ENCODE results near the gene CETP. TPM values are rescaled to one million over a fixed set of nuclear protein-coding genes. Genes with fewer than 3 reads are reported as not detected.

Gene CETP
- total and polyA plus RNA-seq, 2 of the 13 experiments (the other 11 are each of a cell fraction or from before 2014, with no cell fraction given) = 0.31 to 9.8 TPM

DNA sequence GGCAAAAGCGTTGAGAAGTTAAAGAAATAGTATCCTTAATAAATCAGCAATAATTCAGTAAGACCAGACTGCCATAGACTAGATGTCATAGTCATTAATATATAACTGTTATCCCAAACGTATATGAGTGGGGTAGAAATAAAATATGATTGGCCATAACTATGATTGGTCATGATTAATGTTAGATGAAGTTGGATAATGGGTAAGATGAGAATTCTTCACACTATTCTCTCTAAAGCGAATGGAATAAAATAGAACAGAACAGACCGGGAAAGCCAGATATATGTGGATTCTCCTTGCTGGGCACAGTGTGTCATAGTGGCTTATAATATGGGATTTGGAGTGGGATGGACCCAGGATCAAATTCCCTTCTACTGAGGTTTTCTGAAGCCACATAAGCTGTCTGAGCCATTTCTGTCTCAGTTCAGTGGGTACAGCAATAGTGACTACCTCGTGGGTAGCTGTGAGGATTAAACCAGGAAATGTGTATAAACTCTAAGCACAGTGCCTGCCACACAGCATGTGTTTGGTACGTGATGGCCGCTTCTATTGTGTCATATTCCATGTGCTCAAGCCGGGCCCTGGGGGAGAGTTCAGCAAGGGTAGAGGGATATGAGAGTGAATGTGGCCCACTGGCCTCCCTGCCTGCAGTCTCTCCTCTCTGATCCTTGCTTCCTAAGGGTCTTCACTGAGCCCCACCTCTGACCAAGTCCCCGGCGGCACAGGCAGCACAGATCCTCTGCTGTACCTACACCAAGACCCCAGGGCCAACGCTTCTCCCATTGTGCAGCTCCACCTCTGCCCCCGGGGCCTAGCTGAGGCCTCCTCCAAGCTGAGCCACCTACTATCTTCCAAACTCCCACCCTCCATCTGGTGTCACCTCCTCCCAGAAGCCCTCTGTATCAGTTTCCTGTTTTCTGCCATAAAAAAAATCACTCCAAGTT is 3.7 kb downstream of the CETP start (continued):
- TF ChIP-seq, protein P1, sequence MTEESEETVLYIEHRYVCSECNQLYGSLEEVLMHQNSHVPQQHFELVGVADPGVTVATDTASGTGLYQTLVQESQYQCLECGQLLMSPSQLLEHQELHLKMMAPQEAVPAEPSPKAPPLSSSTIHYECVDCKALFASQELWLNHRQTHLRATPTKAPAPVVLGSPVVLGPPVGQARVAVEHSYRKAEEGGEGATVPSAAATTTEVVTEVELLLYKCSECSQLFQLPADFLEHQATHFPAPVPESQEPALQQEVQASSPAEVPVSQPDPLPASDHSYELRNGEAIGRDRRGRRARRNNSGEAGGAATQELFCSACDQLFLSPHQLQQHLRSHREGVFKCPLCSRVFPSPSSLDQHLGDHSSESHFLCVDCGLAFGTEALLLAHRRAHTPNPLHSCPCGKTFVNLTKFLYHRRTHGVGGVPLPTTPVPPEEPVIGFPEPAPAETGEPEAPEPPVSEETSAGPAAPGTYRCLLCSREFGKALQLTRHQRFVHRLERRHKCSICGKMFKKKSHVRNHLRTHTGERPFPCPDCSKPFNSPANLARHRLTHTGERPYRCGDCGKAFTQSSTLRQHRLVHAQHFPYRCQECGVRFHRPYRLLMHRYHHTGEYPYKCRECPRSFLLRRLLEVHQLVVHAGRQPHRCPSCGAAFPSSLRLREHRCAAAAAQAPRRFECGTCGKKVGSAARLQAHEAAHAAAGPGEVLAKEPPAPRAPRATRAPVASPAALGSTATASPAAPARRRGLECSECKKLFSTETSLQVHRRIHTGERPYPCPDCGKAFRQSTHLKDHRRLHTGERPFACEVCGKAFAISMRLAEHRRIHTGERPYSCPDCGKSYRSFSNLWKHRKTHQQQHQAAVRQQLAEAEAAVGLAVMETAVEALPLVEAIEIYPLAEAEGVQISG (CRISPR knock-in tag; IDR thresholded peaks at IDR 0.05) = no peak
- TF ChIP-seq ZMYM2 (CRISPR knock-in tag; IDR thresholded peaks at IDR 0.05) (0 out of 2 replicates have a peak, but pooled peaks have one; percentile 30), ZNF260 (CRISPR knock-in tag; IDR thresholded peaks at IDR 0.05; ENCODE audit: borderline replicate concordance, low read depth) (no peak), U2AF1 (optimal IDR thresholded peaks at IDR 0.05; ENCODE audit: low read depth, low read length) (no peak), SAP130 (CRISPR knock-in tag; IDR thresholded peaks at IDR 0.05; ENCODE audit: low read depth) (no peak), TEAD3 (CRISPR knock-in tag; optimal IDR thresholded peaks at IDR 0.05; ENCODE audit: borderline replicate concordance) (no peak), CCAR2 (optimal IDR thresholded peaks at IDR 0.05; ENCODE audit: low read depth, low read length) (no peak), MYC (CRISPR knock-in tag; IDR thresholded peaks at IDR 0.05; ENCODE audit: borderline replicate concordance) (peak; percentile 26; the same call in 1 of the 2 replicates), ZNF33A (CRISPR knock-in tag; IDR thresholded peaks at IDR 0.05; ENCODE audit: borderline replicate concordance) (no peak), NPAS2 (CRISPR knock-in tag; IDR thresholded peaks at IDR 0.05; ENCODE audit: borderline replicate concordance) (no peak), HDAC2 (CRISPR knock-in tag; IDR thresholded peaks at IDR 0.05) (no peak), LCORL (IDR thresholded peaks at IDR 0.05) (no peak), LCORL (CRISPR knock-in tag; IDR thresholded peaks at IDR 0.05) (no peak), JDP2 (CRISPR knock-in tag; IDR thresholded peaks at IDR 0.05; ENCODE audit: borderline replicate concordance) (no peak), CENPX (CRISPR knock-in tag; IDR thresholded peaks at IDR 0.05) (no peak), ZNF564 (CRISPR knock-in tag; IDR thresholded peaks at IDR 0.05) (no peak)
- TF ChIP-seq, protein P2, sequence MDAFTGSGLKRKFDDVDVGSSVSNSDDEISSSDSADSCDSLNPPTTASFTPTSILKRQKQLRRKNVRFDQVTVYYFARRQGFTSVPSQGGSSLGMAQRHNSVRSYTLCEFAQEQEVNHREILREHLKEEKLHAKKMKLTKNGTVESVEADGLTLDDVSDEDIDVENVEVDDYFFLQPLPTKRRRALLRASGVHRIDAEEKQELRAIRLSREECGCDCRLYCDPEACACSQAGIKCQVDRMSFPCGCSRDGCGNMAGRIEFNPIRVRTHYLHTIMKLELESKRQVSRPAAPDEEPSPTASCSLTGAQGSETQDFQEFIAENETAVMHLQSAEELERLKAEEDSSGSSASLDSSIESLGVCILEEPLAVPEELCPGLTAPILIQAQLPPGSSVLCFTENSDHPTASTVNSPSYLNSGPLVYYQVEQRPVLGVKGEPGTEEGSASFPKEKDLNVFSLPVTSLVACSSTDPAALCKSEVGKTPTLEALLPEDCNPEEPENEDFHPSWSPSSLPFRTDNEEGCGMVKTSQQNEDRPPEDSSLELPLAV (CRISPR knock-in tag; conservative IDR thresholded peaks at IDR 0.05; ENCODE audit: low read depth) = no peak
